Smooth muscle cell of the pulmonary artery (primary cell): ENCODE measurements around the gene HSD3B2. TPM values are rescaled to one million over a fixed set of nuclear protein-coding genes. Genes with fewer than 3 reads are reported as not detected.

Source experiments
- total RNA-seq: library from RNA; depleted of rRNA; stranded (reverse); fragments of >200 nt; gene quantifications from 2 replicates; pipeline ENCODE4 v1.2.3, GENCODE V29; 2014

HSD3B2 gene
- not detected in 2 replicates for total RNA-seq

DNA sequence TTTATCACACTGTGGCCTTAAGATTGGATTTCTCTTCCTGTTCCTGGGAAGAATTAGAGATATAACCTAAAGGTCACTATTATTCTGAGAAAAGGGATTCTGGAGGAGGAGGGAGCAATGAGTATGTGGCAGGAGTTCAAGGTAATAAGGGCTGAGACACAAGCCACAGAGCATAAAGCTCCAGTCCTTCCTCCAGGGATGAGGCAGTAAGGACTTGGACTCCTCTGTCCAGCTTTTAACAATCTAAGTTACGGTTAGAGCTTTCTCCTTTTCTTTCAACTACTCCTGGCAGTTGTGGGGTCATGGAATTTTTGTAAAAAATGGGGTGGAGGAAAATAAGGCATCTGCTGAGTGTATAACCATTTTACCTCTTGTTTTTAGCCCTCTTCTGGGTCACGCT is at the start of gene HSD3B2:
HSD3B2 (plus strand) TSS at position 201 of the 400 bp plus-strand sequence. CDS start 270 bp downstream, outside the sequence.

DNA sequence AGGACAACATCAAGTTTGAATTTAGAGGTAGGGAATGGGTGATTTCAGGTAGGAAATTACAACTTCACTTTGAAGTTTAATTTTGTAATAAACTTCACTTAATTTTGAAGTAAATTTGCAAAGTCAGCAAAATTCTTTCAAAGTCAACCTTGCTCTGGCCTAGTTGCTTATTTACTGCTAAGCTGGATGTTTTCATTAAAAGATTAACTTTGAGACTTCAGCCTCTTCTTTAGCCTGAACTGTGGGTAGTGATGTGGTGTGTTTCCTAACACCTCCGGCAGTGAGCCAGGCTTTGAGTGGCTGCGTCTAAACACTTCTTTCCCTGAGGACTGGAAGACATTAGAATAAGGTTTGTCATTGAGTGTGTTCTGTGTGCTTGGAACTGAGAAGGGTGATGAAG is 46.4 kb upstream of the HSD3B2 start, which contains the start of gene HAO2:
HAO2 (plus strand) TSS at position 232 of the 400 bp plus-strand sequence. CDS start 12,301 bp downstream, outside the sequence.

Other genes starting within 250 kb of the HSD3B2 start
- gene HAO2, start 46.4 kb upstream of the HSD3B2 start, total RNA-seq: not detected in 2 replicates
- gene HSD3B1, start 92.1 kb downstream of the HSD3B2 start, total RNA-seq: not detected in 2 replicates
- 10.1 and 14.5 TPM in 2 replicates for gene ZNF697, start 233.1 kb downstream of the HSD3B2 start, total RNA-seq